B cell (primary cell): ENCODE measurements around the gene AMFR.

ENCODE experiments used
- EZH2 ChIP-seq: IDR thresholded peaks from 2 replicates; pipeline ENCODE4 v1.6.1; 2012; ENCODE audit warnings: borderline replicate concordance, low read depth, mild to moderate bottlenecking, moderate library complexity, low read length; ENCODE audit not compliant: insufficient read depth, poor library complexity, severe bottlenecking
- TF ChIP-seq, protein P1 (sequence below): fragments of 200-600 bp; IDR thresholded peaks from one replicate; pipeline ENCODE4 v1.8.0; 2022; ENCODE audit warnings: antibody characterized with exemption, mild to moderate bottlenecking

DNA sequence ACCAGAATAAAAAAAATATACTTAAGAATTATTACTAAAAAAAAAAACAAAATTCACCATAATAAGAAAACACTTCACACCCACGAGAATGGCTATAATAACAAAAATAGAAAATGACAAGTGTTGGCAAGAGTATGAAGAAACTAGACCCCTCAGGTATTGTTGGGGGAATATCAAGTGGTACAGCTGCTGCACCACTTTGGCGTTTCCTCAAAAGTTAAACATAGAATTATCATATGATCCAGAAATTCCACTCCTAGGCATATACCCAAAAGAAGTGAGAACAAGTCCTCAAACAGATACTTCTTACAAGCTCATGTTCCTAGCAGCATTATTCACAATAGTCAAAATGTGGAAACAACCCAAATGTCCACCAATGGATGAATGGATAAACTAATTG is 26.3 kb downstream of the AMFR start:
- TF ChIP-seq, protein P1, sequence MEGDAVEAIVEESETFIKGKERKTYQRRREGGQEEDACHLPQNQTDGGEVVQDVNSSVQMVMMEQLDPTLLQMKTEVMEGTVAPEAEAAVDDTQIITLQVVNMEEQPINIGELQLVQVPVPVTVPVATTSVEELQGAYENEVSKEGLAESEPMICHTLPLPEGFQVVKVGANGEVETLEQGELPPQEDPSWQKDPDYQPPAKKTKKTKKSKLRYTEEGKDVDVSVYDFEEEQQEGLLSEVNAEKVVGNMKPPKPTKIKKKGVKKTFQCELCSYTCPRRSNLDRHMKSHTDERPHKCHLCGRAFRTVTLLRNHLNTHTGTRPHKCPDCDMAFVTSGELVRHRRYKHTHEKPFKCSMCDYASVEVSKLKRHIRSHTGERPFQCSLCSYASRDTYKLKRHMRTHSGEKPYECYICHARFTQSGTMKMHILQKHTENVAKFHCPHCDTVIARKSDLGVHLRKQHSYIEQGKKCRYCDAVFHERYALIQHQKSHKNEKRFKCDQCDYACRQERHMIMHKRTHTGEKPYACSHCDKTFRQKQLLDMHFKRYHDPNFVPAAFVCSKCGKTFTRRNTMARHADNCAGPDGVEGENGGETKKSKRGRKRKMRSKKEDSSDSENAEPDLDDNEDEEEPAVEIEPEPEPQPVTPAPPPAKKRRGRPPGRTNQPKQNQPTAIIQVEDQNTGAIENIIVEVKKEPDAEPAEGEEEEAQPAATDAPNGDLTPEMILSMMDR = no peak
- TF ChIP-seq EZH2 = no peak
